Upper lobe of right lung (tissue), 1 donor: ENCODE results near the gene FZR1. TPM values are rescaled to one million over a fixed set of nuclear protein-coding genes. Genes with fewer than 3 reads are reported as not detected.

ENCODE experiments used
- ATAC-seq: fragments of 200-7000 bp; cut with Tn5 transposase; one replicate; pipeline ENCODE4 v1.9.1; 2020; ENCODE audit warnings: mild to moderate bottlenecking, moderate library complexity
- DNase-seq: peaks from one replicate; pipeline ENCODE4 v3.0.0-alpha.2; 2020
- H3K27ac ChIP-seq: fragments of 200-600 bp; one replicate; pipeline ENCODE4 v1.8.0; 2022
- H3K27me3 ChIP-seq: fragments of 200-600 bp; one replicate; pipeline ENCODE4 v1.8.0; 2022; ENCODE audit warnings: mild to moderate bottlenecking
- H3K36me3 ChIP-seq: fragments of 200-600 bp; one replicate; pipeline ENCODE4 v1.8.0; 2022
- H3K4me1 ChIP-seq: fragments of 200-600 bp; one replicate; pipeline ENCODE4 v1.8.0; 2022
- H3K4me3 ChIP-seq: fragments of 200-600 bp; one replicate; pipeline ENCODE4 v1.8.0; 2022; ENCODE audit warnings: mild to moderate bottlenecking
- H3K9me3 ChIP-seq: fragments of 200-600 bp; one replicate; pipeline ENCODE4 v1.8.0; 2022
- CTCF ChIP-seq: fragments of 200-600 bp; IDR thresholded peaks from one replicate; pipeline ENCODE4 v1.8.0; 2022; ENCODE audit warnings: antibody characterized with exemption
- intact Hi-C: fragments of 100-400 bp; cut with DNase I; formaldehyde crosslinking; loops from one replicate; pipeline ENCODE4 v1.11.0; 2022
- total RNA-seq: library from RNA; stranded (reverse); fragmentation: NEBNext Ultra II Directional; extraction: Animal tissue kit (Norgen Biotek cat#: 25700); gene quantifications from one replicate; pipeline ENCODE4 v1.2.1, GENCODE V29; 2021
- donor health status: DM: no; HTN: yes; CAD: no; lungs with severe emphysema.

FZR1 gene
- total RNA-seq, 1 donor from 2014 or later: 30.8 TPM

- peaks cover 15% of the 10 kb centered on the region for H3K36me3 ChIP-seq
- ATAC-seq (no peak), DNase-seq (no peak)
- no peaks in the 10 kb centered on the region for H3K4me1 ChIP-seq
- TF ChIP-seq CTCF: no peak
- no peak overlapping the region for H3K27ac ChIP-seq
- intact Hi-C loops: no loop called here
- H3K27me3 ChIP-seq: no peaks in the 10 kb centered on the region
- no peaks in the 10 kb centered on the region for H3K9me3 ChIP-seq
- no peak overlapping the region for H3K4me3 ChIP-seq
These were observed 12.1 kb downstream of the FZR1 start for GRCh38 chr19:3518255-3518654.

DNA sequence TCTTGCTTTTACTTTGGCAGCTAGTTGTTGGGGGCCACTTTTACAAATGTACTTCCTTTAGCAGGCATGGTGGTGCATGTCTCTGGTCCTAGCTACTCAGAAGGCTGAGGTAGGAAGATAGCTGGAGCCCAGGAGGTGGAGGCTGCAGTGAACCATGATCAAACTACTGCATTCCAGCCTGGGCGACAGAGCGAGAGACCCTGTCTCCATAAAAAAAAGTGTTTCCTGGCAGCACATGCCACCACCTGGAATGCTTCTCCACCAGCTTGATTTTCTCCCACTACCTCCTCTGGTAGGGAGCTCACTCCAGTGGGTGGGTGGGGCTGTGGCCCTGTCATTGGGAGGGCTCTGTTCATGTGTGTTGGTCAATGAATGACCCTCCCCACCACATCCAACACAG is 12.5 kb downstream of the FZR1 start:
- Histone ChIP-seq H3K36me3 (peaks cover 19% of the 10 kb centered on the region), H3K27me3 (no peaks in the 10 kb centered on the region), H3K27ac (no peak overlapping the region), H3K4me1 (no peaks in the 10 kb centered on the region), H3K4me3 (no peak overlapping the region), H3K9me3 (no peaks in the 10 kb centered on the region)
- DNase-seq: no peak
- intact Hi-C loops: no loop called here
- no peak for ATAC-seq
- TF ChIP-seq CTCF: no peak

GRCh38 chr19:3519126-3519525 is 13.0 kb downstream of the FZR1 start:
- ATAC-seq (no peak), DNase-seq (no peak)
- no peak overlapping the region for H3K27ac ChIP-seq
- H3K9me3 ChIP-seq: no peaks in the 10 kb centered on the region
- no peaks in the 10 kb centered on the region for H3K27me3 ChIP-seq
- no peak for TF ChIP-seq CTCF
- intact Hi-C loops: no loop called here
- H3K4me1 ChIP-seq: no peaks in the 10 kb centered on the region
- peaks cover 23% of the 10 kb centered on the region for H3K36me3 ChIP-seq
- no peak overlapping the region for H3K4me3 ChIP-seq

DNA sequence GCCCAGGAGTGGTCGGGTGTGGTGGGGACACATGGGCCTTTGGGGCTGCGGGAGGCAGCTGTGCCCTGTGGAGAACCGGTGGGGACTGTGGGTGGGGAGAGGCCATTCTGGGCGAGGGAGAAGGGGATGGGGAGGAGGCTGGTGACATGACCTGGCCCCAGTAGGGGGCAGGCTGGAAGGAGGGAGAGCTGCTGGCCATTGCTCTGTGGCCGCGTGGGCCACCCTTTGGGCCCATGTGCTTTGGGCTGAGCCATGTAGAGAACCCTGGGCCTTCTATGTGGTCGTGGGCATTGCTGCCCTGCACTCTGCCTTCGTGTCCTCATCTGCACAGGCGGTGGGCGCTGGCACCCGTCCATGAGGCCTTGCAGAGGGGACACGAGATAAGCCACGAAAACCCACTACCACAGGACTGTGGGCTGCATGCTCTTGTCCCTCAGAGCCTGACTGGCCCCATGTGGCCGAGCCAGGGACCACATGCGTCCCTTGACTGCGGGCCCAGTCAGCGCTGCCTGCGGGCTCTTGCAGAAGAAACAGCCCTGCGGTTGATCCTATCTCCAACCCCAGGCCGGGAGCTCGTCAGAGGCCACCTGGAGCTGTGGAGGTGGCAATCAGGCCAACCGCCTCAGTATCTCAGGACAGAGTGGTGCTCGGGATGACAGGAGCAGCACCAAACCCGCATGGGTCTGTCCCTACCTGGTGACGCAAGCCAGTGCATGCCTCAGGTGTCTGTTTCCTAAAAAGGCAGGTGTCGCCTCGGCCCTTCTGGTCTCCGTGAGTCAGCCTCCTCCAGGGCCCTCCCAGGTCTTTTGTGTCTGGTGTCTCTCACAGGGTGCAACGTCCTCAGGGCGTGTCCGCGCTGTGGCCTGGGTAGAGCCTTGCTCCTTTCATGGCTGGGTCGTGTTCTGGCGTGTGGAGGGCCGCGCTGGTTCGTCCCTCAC is 14.3 kb downstream of the FZR1 start:
- no peak for TF ChIP-seq CTCF
- intact Hi-C loops: no loop called here
- no peak overlapping the region for H3K4me3 ChIP-seq
- peaks cover 34% of the 10 kb centered on the region for H3K36me3 ChIP-seq
- no peak overlapping the region for H3K27ac ChIP-seq
- no peak for ATAC-seq
- H3K9me3 ChIP-seq: no peaks in the 10 kb centered on the region
- peak; percentile 60 for DNase-seq
- H3K4me1 ChIP-seq: no peaks in the 10 kb centered on the region
- no peaks in the 10 kb centered on the region for H3K27me3 ChIP-seq

DNA sequence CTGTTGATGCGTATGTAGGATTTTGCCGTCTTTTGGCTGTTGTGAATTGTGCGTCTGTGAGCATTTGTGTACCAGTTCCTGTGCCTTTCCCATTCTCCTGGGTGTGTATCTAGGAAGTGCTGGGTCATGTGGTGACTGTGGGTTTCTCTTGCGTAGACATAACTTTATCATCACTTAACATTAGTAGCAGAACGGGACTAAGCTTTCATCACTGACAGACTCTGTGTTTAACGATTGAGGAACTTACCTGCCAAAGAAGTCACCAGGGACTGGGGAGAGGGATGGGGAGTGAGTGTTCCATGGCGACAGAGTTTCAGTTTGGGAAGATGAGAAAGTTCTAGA is 15.0 kb downstream of the FZR1 start:
- Histone ChIP-seq H3K9me3 (no peaks in the 10 kb centered on the region), H3K4me3 (no peak overlapping the region), H3K4me1 (no peaks in the 10 kb centered on the region), H3K27me3 (no peaks in the 10 kb centered on the region), H3K36me3 (peaks cover 39% of the 10 kb centered on the region), H3K27ac (no peak overlapping the region)
- intact Hi-C loops: no loop called here
- DNase-seq: no peak
- no peak for TF ChIP-seq CTCF
- ATAC-seq: no peak
